Skeletal muscle cell (primary cell): ENCODE data around the gene PPP2R2D.
"Not testable (repeated sequence)": the region's sequence is repeated elsewhere in the genome, so short reads cannot be mapped to it uniquely, and the experiment has no call there.

Experiments
- DNase-seq: peaks from one replicate; pipeline ENCODE4 v3.0.0-alpha.2; 2010; ENCODE audit warnings: low read depth
- H3K4me3 ChIP-seq: 2 replicates; pipeline ENCODE4 v1.5.1; 2011; ENCODE audit warnings: low read depth, mild to moderate bottlenecking, control low read depth, low read length, moderate library complexity

Gene PPP2R2D

DNA sequence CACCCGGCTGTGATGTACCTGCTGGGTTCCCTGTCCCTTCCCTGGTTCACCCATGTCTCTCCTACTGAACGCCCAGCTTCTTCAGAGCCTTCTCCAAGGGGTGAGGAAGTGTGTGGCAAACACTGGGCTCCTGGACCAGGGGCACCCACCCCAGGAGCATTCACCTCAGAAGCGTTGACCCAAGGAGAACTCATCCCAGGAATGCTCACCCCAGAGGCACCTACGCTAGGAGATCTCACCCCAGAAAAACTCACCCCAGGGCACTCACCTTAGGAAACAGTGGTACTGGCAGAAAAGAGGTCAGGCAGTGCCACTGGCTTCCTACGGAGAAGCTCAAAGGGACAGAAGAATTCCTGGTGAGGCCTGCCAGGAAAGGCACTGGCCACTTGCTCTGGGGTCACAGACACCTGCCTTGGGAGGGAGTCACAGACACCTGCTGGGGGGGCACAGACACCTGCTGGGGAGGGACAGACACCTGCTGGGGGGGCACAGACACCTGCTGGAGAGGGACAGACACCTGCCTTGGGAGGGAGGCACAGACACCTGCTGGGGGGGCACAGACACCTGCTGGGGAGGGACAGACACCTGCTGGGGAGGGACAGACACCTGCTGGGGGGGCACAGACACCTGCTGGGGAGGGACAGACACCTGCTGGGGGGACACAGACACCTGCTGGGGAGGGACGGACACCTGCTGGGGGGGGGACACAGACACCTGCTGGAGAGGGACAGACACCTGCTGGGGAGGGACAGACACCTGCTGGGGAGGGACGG, 17.0 kb upstream of the PPP2R2D start:
- not testable (repeated sequence) for DNase-seq, H3K4me3 ChIP-seq

DNA sequence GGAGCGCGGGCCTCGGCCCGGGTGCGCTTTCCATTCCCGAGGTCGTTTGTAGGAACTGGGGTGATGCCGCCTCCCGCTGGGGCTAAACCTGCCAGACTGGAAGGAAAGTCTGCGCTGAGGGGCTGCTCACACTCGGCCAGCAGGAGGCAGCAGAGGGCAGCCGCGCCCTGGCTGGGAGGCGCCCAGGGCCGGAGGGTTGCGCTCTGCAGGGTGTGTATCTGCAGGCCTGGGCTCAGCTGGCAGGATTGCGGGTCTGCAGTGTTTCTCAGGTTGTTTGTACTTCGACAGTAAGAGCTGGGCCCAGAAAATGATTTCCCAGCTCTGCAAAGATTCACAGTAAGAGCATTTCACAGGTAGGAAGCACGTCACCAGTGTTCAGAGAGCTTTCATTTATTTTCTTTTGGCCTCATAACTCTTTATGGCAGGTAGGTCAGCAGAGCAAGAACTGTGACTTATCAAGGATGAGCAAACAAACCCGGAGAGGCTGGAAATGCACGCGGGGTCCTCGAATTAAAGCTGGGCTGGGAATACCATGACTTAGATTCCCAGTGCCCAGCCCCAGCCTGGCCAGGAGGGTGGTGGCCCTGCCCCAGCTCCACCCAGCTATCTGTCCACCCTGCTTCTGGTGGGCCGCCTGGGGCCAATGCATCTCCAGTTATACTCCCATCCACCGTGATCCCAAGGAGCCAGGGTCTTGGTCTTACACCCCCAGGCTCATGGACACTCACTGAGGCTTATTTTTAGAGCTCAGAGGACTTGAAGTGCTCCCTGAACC, 15.2 kb upstream of the PPP2R2D start:
- H3K4me3 ChIP-seq, result no peak overlapping the region
- no peak for DNase-seq

GRCh38 chr10:131886237-131886636, 14.6 kb upstream of the PPP2R2D start:
- DNase-seq, result no peak
- H3K4me3 ChIP-seq, result no peak overlapping the region

GRCh38 chr10:131888186-131888604, 12.6 kb upstream of the PPP2R2D start:
- DNase-seq, result no peak
- no peak overlapping the region for H3K4me3 ChIP-seq

DNA sequence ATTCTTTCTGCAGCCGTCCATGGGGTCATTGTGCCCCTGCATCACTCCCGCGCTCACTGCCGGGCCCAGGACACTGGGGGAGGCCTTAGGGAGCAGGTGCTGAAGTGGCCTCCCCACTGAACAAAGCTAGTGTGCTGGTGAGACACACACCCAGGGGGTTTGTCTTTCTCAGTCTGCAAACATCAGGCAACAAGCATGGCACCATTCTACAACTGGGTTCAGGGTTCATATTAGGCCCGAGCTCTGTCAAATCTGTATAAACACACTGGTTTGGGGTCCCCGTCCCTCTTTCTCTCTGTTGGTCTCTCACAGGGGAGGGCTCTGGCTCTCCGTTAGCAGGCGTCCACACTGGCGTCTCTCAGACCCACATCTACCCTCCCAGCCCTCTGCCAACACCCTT, 11.1 kb upstream of the PPP2R2D start:
- no peak for DNase-seq
- H3K4me3 ChIP-seq, result no peak overlapping the region

DNA sequence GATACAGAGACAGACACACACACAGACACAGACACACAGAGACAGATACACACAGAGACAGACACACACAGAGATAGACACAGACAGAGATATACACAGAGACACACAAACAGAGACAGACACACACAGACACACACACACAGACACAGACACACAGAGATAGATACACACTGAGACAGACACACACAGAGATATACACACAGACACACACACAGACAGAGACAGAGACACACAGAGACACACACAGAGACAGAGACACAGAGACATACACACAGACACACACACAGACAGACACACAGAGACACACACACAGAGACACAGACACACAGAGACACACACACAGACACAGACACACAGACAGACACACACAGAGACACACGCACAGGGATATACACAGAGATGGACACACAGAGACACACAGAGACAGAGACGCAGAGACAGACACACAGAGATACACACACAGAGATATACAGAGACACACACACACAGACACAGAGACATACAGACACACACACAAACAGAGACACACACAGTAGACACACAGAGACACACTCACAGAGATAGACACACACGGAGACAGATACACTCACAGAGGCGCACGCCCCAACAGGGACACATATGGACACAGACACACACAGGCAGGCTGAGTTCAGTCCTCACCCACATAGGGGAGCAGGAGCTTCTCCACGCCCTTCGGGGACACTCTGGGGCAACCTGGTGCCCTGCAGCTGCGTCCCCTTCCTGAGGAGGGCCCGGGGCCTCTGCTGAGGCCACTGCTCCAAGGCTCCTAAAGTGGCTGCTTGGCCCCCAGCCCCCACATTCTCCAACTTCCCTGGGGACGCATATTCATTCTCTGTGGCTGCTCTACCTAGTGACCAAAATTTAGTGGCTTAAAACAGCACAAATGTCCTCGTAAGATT, 10.3 kb upstream of the PPP2R2D start:
- H3K4me3 ChIP-seq, result no peak overlapping the region
- no peak for DNase-seq

- H3K4me3 ChIP-seq, result no peak overlapping the region
- no peak for DNase-seq
Measured at GRCh38 chr10:131891196-131891928, 9.4 kb upstream of the PPP2R2D start.

GRCh38 chr10:131891929-131892805, 8.6 kb upstream of the PPP2R2D start:
- no peak for DNase-seq
- no peak overlapping the region for H3K4me3 ChIP-seq

- H3K4me3 ChIP-seq, result no peak overlapping the region
- no peak for DNase-seq
Measured at GRCh38 chr10:131892806-131893675, 7.8 kb upstream of the PPP2R2D start.

DNA sequence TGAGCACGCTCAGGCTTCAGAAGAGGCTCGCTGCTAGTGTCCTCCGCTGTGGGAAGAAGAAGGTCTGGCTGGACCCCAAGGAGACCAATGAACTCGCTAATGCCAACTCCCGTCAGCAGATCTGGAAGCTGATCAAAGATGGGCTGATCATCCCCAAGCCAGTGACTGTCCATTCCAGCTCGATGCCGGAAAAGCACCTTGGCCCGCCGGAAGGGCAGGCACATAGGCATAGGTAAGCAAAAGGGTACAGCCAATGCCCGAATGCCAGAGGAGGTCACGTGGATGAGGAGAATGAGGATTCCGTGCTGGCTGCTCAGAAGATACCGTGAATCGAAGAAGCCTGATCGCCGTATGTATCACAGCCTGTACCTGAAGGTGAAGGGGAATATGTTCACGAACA, 5.7 kb upstream of the PPP2R2D start:
- H3K4me3 ChIP-seq, result no peak overlapping the region
- DNase-seq, result no peak

GRCh38 chr10:131896403-131896802, 4.4 kb upstream of the PPP2R2D start:
- DNase-seq, result no peak
- H3K4me3 ChIP-seq, result no peak overlapping the region

GRCh38 chr10:131897297-131897899, 3.4 kb upstream of the PPP2R2D start:
- no peak overlapping the region for H3K4me3 ChIP-seq
- DNase-seq, result no peak

- DNase-seq, result no peak
- no peak overlapping the region for H3K4me3 ChIP-seq
Measured at GRCh38 chr10:131898061-131898460, 2.7 kb upstream of the PPP2R2D start.

- H3K4me3 ChIP-seq, result no peak overlapping the region
- DNase-seq, result no peak
Measured at GRCh38 chr10:131898713-131899112, 2.1 kb upstream of the PPP2R2D start.

DNA sequence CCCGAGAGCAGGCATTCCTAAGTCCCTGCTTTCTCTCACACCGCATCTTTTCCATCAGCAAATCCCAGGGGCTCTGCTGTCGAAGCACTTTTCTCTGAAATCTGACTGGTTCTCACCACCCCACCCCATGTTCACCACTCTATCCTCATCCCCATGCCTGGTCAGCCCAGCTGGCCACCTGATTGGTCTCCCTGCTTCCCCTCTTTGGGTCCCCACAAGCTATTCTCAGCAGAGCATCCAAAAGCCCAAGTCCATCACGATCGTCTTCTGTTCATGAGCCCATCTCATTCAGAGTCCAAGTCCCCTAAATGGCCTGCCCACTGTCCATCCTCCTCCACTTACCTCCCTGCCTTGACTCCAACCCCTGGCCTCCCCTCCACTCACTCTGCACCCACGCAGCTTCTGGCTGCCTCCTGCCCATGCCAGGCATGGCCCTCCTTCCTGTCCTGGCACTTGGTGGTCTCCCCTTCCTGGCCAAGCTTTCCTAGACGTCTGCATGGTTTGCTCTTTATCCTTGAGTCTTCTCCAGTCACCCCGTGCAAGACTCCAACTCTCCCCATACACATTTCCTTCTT, 1.6 kb upstream of the PPP2R2D start:
- no peak overlapping the region for H3K4me3 ChIP-seq
- no peak for DNase-seq

- no peak for DNase-seq
- H3K4me3 ChIP-seq, result peak overlapping the region; percentile 83
Measured at GRCh38 chr10:131899695-131900349, 986 bp upstream of the PPP2R2D start.
